KG1 (cell line): ENCODE results near the gene VIM.
"Not testable (repeated sequence)": the region's sequence is repeated elsewhere in the genome, so short reads cannot be mapped to it uniquely, and the experiment has no call there.

ENCODE experiments used
- DNase-seq: peaks from one replicate; lab custom pipeline; 2025; lab: John Stamatoyannopoulos, UW

Gene VIM

DNA sequence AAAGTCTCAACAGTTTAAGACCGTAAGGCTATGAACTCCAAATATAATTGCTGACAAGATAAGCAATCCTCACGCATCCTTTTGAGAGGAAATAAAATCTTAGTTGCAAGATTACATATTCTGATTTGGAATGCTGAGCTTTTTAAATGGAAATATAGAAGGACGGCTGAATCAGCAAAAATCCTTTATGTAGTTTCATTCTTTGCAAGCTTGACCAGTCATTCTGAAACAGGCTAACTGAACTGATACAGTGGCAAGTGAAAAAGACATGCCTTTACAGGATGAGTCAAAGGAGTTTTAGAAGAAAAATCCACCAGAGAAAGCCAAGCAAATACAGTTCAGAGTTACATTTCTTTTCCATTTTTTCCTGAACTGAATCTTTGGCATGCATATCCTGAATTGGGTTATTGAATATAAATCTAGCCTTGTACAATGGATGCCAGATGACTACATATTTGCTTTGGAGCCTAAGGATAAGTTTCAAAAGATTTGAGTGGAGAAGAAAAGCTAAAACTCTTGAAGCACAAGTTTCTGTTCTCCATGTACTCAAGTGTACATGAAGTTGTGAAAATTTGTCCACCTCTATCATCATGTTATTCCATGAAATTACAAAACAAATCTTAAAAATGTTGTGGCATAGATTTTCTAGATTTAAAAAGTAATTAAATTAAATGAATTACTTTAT is 4.4 kb downstream of the VIM start:
- DNase-seq: no peak

DNA sequence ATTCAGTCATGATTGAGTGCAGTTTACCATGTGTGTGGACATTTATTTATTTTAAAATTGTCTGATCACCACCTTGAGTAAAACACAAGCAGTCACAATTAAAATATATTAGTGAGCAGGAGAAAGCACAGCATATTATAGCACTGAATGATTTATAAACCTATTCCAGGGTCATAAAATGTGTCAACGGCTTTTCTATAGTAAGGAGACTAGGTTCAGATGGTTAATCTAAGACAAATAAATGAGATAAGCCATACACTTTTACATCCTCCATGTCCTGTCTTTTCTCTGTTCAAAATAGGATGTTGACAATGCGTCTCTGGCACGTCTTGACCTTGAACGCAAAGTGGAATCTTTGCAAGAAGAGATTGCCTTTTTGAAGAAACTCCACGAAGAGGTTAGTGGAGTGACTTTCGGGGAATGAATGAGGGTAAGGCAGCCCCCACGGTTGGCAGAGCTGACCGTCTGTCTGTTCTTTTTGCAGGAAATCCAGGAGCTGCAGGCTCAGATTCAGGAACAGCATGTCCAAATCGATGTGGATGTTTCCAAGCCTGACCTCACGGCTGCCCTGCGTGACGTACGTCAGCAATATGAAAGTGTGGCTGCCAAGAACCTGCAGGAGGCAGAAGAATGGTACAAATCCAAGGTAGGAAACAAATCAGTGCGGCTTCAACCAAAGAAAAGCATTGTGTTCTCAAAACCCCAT is 5.4 kb downstream of the VIM start:
- DNase-seq: no peak

DNA sequence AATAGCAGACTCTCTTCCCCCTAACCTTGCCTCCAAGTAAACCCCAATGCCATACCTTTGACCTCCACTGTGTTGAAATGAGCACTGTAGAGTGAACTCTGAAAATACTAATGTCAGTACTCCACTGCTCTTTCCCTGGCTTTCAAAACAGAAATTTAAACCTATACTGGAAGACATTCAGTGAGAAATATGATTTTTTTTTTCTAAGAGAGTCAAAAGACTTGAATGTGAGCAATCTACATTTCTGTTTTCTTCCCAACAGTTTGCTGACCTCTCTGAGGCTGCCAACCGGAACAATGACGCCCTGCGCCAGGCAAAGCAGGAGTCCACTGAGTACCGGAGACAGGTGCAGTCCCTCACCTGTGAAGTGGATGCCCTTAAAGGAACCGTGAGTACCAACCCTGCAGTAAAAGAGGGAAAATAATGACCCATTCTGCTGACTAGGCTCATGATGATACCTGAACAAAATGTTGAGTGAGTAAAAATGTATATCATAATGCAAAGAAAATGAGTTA is 6.4 kb downstream of the VIM start:
- no peak for DNase-seq

DNA sequence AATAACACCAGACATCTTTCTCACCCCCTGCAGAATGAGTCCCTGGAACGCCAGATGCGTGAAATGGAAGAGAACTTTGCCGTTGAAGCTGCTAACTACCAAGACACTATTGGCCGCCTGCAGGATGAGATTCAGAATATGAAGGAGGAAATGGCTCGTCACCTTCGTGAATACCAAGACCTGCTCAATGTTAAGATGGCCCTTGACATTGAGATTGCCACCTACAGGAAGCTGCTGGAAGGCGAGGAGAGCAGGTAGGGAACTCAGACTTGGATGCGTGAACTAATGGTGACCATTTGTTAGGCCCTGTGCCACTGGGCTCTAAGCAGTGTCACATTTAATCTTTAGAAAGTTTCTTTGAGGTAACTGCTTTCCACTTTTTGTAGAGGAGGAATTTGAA is 7.1 kb downstream of the VIM start:
- DNase-seq: no peak

DNA sequence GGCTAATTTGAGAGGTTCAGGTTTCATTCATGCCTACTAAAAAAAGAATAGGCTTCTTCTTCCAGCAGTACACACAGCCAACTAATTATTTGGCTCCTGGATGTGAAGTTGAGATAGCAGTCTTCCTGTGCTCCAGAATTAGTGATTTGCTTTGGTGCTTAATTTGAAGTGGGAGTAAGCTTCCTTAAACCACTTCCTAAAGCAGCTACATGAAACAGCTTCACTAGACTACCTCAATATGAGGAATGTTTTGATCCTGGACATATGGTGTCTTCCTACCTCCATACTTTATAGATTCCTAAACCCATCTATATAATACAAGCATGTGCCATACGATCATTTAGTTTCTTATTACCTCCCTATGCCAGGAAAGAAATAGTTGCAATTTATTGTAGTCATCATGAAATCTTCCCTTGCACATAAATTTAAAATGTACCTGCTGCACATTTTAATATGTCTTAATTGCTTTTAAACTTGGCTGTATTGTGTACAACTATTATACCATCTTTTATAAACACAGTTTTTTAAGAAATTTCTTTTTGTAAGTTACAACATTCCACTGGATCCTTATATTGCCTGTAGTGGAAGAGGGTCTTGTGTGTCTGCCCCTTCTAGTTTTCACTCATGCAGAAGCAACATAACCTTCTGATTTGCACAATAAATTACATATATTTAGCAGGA is 8.6 kb downstream of the VIM start:
- DNase-seq: no peak

DNA sequence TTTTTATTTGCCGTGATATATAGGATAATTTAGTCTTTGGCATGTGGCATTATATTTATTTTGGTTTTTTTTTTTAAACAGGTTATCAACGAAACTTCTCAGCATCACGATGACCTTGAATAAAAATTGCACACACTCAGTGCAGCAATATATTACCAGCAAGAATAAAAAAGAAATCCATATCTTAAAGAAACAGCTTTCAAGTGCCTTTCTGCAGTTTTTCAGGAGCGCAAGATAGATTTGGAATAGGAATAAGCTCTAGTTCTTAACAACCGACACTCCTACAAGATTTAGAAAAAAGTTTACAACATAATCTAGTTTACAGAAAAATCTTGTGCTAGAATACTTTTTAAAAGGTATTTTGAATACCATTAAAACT is 9.1 kb downstream of the VIM start:
- no peak for DNase-seq

DNA sequence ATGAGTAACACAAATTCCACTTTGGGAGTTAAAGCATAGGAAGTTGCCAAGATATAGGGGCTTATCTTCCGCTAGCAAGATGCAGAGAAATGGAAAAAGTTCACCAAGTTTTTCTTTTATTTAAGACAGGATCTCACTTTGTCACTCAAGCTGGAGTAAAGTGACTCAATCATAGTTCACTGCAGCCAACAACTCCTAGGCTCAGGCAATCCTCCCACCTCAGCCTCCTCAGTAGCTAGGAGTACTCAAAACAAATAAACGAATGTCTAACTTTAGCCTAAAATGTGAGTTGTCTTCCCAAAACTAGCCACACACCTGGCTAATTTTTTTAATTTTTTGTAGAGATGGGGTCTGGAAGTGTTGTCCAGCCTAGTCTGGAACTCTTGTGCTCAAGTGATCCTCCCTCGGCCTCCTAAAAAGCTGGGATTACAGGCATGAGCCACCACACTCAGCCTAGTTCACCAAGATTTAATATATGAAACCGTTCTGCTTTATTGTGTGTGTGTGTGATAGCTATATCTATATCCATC is 9.9 kb downstream of the VIM start:
- DNase-seq: no peak

DNA sequence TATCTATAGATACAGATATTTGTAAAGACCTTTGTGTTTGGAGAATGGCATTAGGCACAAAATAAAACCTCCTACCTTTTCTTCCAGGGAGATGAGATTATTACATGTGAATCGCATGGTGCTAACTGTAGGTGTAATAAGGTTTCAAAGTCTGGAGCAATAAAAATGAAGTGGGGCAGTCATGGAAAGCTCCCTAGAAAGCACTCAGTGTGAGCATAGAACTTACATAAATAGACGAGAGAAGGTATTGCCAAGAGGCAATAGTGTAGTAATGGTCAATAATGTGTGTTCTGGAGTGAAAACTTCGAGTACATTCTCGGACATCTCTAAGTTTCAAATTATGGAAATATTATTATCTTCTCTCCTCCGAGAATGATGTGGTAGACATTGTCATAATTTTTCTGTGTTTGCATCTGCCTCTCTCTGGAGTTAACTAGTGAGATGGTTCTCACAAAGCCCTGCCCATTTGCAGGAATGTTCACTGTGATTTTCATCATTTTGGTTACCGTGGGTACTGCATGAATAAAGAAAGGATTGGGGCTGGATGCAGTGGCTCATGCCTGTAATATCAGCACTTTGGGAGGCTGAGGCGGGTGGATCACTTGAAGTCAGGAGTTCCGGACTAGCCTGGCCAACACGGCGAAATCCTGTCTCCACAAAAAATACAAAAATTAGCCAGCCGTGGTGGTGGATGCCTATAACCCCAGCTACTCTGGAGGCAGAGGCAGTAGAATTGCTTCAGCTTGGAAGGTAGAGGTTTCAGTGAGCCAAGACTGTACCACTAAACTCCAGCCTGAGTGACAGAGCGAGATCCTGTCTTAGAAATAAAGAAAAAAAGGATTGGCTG is 10.6 kb downstream of the VIM start:
- DNase-seq: no peak

DNA sequence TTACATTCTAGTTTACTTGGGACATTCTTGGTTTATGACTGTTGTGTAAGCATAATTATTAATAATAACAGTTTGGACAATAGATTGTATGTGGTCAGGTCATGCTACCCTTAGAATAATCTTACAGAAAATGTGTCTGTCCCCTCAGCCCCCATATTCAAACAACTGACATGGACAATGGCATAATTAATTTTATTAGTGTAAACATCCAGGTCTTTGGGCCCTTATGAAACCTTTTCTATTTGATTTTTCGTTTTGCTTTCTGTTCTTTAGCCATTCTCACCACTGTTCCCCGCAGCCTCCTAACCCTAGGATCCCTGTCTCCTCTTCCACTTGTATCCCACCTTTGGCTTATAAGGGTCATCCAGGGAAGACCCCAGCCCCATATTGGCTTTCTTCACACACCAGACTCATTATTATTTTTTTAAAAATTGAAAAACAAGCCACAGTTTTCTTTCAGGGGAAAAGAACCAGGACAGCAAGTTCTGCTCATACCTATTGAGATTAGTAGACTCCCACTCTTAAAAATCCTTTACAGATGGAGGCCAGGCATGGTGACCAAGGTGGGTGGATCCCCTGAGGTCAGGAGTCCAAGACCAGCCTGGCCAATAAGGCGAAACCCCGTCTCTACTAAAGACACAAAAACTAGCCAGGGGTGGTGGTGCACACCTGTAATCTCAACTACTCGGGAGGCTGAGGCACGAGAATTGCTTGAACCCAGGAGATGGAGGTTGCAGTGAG is 11.5 kb downstream of the VIM start:
- no peak for DNase-seq

DNA sequence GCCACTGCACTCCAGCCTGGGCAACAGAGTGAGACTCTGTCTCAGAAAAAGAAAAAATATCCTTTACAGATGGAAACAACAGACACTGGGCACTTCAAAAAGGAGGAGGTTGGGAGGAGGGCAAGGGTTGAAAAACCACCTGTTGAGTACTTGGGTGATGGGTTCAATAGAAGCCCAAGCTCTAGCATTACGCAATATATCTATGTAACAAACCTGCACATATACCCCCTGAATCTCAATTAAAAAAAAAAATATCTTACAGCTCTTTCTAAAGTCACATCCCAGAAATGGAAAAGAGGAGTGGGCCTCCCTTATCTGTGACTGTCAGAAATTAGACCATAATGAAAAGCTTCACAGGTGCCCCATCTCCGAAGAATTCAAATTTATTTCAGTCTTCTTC is 12.1 kb downstream of the VIM start:
- DNase-seq: no peak

DNA sequence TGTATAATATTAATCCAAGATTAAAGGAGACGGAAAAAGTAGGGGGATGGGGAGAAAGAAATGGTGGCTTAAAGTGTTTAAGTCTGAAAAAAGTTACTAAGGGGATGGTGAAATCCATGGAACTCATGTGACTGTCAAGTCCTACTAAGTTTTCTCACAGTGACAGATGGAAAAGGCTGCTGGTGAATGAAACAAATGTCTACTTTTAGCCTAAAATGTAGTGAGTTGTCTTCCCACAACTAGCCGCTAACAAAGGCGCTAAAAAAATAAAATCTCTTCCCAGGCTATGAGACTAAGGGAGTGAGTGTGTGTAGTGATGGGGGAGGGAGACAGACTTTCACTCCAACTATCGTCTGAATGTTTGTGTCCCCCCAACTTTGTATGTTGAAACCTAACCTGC is 12.6 kb downstream of the VIM start:
- DNase-seq: no peak

DNA sequence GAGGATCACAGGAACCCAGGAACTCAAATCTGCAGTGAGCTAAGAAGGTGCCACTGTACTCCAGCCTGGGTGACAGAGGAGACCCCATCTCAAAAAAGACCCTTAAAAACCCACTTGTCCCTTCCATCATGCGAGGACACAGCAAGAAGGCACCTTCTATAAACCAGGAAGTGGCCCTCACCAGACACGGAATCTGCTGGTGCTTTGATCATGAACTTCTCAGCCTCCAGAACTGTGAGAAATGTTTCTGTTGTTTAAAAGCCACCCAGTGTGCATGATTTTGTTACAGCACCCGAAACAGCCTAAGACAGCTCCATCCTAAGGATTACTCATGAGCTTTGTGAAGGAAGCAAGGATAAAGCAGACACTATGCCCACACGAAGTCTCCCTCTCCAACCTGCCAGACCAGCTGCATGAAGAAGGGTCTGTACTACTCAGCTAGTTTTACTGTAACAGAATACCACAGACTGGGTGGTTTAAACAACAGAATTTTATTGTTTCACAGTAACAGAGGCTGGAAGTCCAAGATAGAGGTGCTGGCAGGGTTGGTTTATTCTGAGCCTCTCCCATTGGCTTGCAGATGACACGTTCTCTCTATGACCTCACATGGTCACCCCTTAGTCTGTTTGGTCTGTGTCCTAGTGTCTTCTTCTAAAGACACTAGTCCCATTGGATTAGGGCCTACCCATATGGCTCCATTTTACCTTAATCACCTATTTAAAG is 13.7 kb downstream of the VIM start:
- no peak for DNase-seq

DNA sequence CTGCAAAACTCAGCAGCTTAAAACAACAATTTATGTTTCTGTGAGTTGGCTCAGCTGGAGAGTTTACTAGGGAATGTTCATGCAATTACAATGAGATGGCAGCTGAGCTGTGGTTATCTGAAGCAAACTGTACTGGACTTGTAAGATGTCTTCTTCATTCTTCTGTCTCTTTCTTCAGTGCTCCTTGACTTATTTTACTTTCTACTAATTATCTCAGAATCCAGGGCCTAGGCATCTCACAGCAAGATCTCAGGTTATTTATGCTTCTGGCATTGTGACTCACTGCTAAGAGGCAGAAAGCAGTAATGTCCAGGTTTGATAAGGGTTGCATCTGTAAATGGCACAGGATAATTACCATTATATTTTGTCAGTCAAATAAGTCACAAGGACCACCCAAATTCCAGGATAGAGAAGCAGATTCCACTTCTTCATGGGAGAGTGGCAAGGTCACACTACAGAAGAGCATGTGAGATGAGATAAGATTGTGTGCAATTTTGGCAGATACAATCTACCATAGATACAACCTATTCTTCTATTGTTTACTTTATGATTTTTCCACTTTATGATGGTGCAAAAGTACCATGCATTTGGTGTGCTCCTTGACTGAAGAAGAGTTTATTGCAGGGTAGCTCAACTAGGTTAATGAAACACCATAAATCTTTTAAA is 16.8 kb downstream of the VIM start:
- no peak for DNase-seq

DNA sequence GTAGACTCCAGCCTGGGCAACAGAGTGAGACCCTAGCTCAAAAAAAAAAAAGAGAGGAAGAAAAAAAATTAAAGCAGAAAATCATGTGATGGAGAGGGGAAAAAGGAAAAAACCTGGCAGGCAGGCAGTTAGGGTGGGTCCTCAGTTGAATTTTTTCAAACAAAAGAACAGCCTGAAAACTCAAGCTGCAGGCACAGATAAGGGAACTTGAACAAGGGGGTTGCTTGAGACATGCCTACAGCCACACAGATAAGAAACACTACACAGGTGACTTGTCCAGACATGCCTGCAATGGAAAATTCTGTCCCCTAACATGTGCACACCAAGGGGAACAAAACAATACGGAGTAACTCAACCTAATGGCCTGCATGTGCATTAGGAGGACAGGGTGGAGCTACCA is 19.2 kb downstream of the VIM start:
- DNase-seq: no peak

DNA sequence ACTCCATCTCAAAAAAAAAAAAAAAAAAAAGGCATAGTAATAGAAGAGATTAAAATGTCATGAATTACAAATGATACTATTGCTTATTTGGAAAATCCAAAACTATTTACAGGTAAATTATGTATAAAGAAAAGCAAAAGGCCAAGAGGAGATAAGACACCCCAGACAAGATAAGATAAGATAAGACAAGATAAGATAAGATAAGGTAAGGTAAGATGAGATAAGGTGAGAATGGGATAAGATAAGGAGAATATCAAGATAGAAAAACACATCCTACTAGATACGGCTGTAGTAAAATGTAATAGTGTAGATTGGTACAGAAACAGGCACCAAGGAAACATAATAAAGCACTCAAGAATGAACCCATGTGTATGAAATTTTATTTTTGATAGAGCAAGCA is 20.9 kb downstream of the VIM start:
- DNase-seq: no peak

DNA sequence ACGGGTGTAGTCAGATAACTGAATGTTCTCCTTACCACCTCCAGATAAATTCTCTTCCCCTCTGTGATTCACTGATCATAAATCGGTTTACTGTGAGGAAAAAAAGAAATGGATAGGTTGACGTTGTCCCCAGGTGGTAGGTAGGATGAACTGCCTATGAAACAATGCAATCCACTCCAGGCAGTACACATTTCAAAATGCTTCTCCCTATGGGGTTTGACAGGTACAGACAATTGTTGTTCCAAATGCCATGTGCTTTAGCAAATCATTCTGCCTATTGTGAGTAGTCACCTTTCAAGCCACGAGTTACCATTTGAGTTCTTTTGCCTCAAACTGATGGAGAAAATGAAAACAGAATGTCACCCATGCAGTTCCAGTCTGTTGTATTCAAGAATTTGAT is 21.8 kb downstream of the VIM start:
- no peak for DNase-seq

DNA sequence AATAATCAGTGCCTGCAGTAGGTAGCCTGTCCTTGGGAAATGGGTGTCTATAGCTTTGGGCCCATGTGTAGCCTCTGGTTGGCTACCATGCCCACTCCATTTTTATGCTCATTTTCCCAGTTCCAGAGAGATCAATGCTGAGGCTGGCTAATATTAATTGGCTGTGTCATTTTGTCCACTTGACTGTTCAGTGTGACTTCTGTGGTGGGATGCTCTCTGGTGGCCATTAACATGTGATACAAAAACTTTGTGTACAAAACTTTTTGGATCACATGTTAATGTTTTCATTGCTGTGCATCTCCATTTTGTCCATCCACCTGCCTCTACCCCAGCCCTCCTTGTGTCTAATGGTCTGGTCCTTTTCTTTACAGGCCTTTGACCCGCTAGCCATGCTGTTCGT is 22.7 kb downstream of the VIM start:
- no peak for DNase-seq

DNA sequence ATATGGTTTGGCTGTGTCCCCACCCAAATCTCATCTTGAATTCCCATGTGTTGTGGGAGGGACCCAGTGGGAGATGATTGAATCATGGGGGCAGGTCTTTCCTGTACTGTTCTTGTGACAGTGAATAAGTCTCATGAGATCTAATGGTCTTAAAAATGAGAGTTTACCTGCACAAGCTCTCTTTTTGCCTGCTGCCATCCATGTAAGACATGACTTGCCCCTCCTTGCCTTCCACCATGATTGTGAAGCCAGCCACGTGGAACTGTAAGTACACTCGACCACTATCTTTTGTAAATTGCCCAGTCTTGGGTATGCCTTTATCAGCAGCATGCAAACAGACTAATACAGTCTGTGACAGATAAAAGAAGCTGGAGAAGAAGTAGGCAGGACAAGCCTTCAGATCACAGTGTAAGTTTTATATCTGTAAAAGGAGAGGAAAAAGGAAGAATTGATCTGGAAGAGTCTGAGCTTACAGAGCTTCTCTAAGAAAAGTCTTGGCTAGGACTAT is 26.6 kb downstream of the VIM start:
- not testable (repeated sequence) for DNase-seq

DNA sequence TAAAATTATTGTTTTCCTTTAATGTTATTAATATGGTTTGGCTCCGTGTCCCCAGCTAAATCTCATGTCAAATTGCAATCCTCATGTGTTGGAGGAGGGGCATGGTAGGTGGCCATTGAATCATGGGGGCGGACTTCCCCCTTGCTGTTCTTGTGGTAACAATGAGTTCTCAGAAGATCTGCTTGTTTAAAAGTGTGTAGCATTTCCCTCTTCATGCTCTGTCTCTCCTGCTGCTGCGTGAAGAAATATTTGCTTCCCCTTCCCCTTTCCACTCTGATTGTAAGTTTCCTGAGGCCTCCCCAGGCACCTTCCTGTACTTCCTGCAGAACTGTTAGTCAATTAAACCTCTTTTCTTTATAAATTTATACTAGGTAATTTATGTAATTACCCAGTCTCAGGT is 27.5 kb downstream of the VIM start:
- no peak for DNase-seq

DNA sequence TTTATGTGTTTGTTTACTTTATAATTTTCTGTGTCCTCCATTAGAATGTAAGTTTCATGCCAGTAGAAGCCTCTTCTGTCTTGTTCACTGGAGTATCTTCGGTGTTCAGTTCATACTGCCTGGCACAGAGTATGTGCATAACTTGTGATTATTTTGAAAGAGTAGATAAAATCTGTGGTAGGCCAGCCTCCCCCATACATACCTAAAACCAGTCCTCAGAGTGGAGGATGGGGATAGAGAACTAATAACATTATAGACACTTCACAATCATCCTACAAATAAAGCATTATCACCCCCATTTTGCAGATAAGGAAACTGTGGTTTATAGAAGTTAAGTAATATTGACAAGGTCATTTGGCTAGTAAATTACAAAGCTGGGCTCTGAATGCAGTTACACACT is 28.0 kb downstream of the VIM start:
- DNase-seq: no peak
